ENCODE data around the gene AXL.
A peak's percentile ranks its signal among the peaks of the same experiment; 100 is the strongest.

The AXL gene

GRCh38 chr19:41310033-41310831 lies 91.2 kb downstream of the AXL start, which contains the start of gene CCDC97:
Gene CCDC97 (plus strand): TSS chr19:41310172. CDS start chr19:41310311, 139 bp downstream.
- DNase-seq = peak; percentile 87

- no peak for DNase-seq
Measured at GRCh38 chr19:41311072-41311471, 92.0 kb downstream of the AXL start.
